ENCODE results near the gene NOTUM.

GRCh38 chr17:81922566-81923301 lies 38.3 kb downstream of the NOTUM start:
- no peak for TF ChIP-seq CTCF (IDR thresholded peaks at IDR 0.05; ENCODE audit: borderline replicate concordance, extremely low read depth, low read length, poor library complexity, severe bottlenecking)
- TF ChIP-seq EZH2 (IDR thresholded peaks at IDR 0.05; ENCODE audit: borderline replicate concordance, low read depth, low read length, severe bottlenecking), result no peak

All from DND-41 (cell line).